Measurements from ENCODE around the gene BACH2. TPM values are rescaled to one million over a fixed set of nuclear protein-coding genes. Genes with fewer than 3 reads are reported as not detected.
"Not testable (repeated sequence)": the region's sequence is repeated elsewhere in the genome, so short reads cannot be mapped to it uniquely, and the experiment has no call there.

The BACH2 gene
- polyA plus RNA-seq, 5 donors: 6.4 to 10.0 (median 7.7) TPM

- no peak for DNase-seq
Observed at GRCh38 chr6:90214966-90215365, 81.7 kb downstream of the BACH2 start.

- no peak for DNase-seq
Observed at GRCh38 chr6:90214461-90214860, 82.2 kb downstream of the BACH2 start.

- no peak for DNase-seq
Observed at GRCh38 chr6:90212274-90212673, 84.4 kb downstream of the BACH2 start.

GRCh38 chr6:90209527-90209926, 87.1 kb downstream of the BACH2 start:
- no peak for DNase-seq

GRCh38 chr6:90208690-90209089, 88.0 kb downstream of the BACH2 start:
- not testable (repeated sequence) for DNase-seq

- DNase-seq: no peak
Observed at GRCh38 chr6:90204327-90205056, 92.2 kb downstream of the BACH2 start.

- DNase-seq: no peak
Observed at GRCh38 chr6:90203672-90204071, 93.0 kb downstream of the BACH2 start.

- DNase-seq: no peak
Observed at GRCh38 chr6:90202156-90202555, 94.5 kb downstream of the BACH2 start.

GRCh38 chr6:90199900-90200299, 96.7 kb downstream of the BACH2 start:
- no peak for DNase-seq

GRCh38 chr6:90198758-90199425, 97.8 kb downstream of the BACH2 start:
- no peak for DNase-seq

GRCh38 chr6:90197854-90198496, 98.7 kb downstream of the BACH2 start:
- DNase-seq: no peak

- DNase-seq: no peak
Observed at GRCh38 chr6:90195094-90195829, 101.4 kb downstream of the BACH2 start.

GRCh38 chr6:90194371-90194841, 102.2 kb downstream of the BACH2 start:
- DNase-seq: no peak

GRCh38 chr6:90193359-90193758, 103.3 kb downstream of the BACH2 start:
- DNase-seq: no peak

- no peak for DNase-seq
Observed at GRCh38 chr6:90192857-90193256, 103.8 kb downstream of the BACH2 start.

GRCh38 chr6:90190752-90191395, 105.8 kb downstream of the BACH2 start:
- no peak for DNase-seq

GRCh38 chr6:90190131-90190530, 106.5 kb downstream of the BACH2 start:
- DNase-seq: no peak

GRCh38 chr6:90187437-90188121, 109.1 kb downstream of the BACH2 start:
- no peak for DNase-seq

GRCh38 chr6:90186637-90187371, 109.8 kb downstream of the BACH2 start:
- no peak for DNase-seq

GRCh38 chr6:90186026-90186425, 110.6 kb downstream of the BACH2 start:
- DNase-seq: no peak
